Measurements from ENCODE around the gene YY1AP1. TPM values are rescaled to one million over a fixed set of nuclear protein-coding genes. Genes with fewer than 3 reads are reported as not detected.
A peak's percentile ranks its signal among the peaks of the same experiment; 100 is the strongest.
"Not testable (repeated sequence)": the region's sequence is repeated elsewhere in the genome, so short reads cannot be mapped to it uniquely, and the experiment has no call there.

YY1AP1 gene
- total RNA-seq, 4 donors from 2014 or later = 37.8 to 91.6 (median 63.5) TPM

GRCh38 chr1:155648207-155649147, 40.1 kb downstream of the YY1AP1 start:
- Histone ChIP-seq H3K9me3 (peaks cover 0 to 3% (median under 1%) of the 10 kb centered on the region in 3 donors), H3K4me1 (peaks cover 19 to 65% (median 42%) of the 10 kb centered on the region in 3 donors), H3K27me3 (no peaks in the 10 kb centered on the region), H3K36me3 (no peaks in the 10 kb centered on the region), H3K27ac (peak overlapping the region; percentile 62 to 67 (median 66)), H3K4me3 (peak overlapping the region in 2 of 4 donors; percentile 22 to 48)
- WGBS, 2 donors = 32 to 34% methylated on average over 10 to 11 of the region's 11 CpGs
- no peak for TF ChIP-seq POLR2A (IDR thresholded peaks at IDR 0.05)
- TF ChIP-seq CTCF (IDR thresholded peaks at IDR 0.05) = peak in 5 of 6 experiments; percentile 35 to 64 (median 44)
- no peak for DNase-seq
- intact Hi-C loops (cut with DNase I) = no loop called here

- intact Hi-C loops (cut with DNase I) = no loop called here
- Histone ChIP-seq H3K9me3 (peaks cover 0 to 23% (median 23%) of the 10 kb centered on the region in 3 donors), H3K4me3 (no peak overlapping the region), H3K27ac (peak overlapping the region in 1 of 4 donors; percentile 21), H3K4me1 (peaks cover 10 to 49% (median 36%) of the 10 kb centered on the region in 3 donors), H3K36me3 (no peaks in the 10 kb centered on the region), H3K27me3 (no peaks in the 10 kb centered on the region)
- no peak for TF ChIP-seq CTCF (IDR thresholded peaks at IDR 0.05)
- TF ChIP-seq POLR2A (IDR thresholded peaks at IDR 0.05) = no peak
- 75 to 82% methylated on average over 2 of the region's 2 CpGs for WGBS, 2 donors
- DNase-seq = no peak
Measured at GRCh38 chr1:155646307-155646706, 42.3 kb downstream of the YY1AP1 start.

GRCh38 chr1:155645648-155646047, 42.9 kb downstream of the YY1AP1 start:
- WGBS, 2 donors = 54 to 64% methylated on average over 6 of the region's 6 CpGs

GRCh38 chr1:155645034-155645598, 43.5 kb downstream of the YY1AP1 start:
- Histone ChIP-seq H3K4me3 (no peak overlapping the region), H3K27ac (peak overlapping the region in 1 of 4 donors; percentile 13), H3K9me3 (peaks cover 0 to 25% (median 23%) of the 10 kb centered on the region in 3 donors), H3K27me3 (no peaks in the 10 kb centered on the region), H3K36me3 (no peaks in the 10 kb centered on the region), H3K4me1 (peaks cover 7 to 37% (median 29%) of the 10 kb centered on the region in 3 donors)
- intact Hi-C loops (cut with DNase I) = no loop called here
- no peak for TF ChIP-seq CTCF (IDR thresholded peaks at IDR 0.05)
- no peak for TF ChIP-seq POLR2A (IDR thresholded peaks at IDR 0.05)
- 40 to 72% methylated on average over 4 of the region's 4 CpGs for WGBS, 2 donors
- no peak for DNase-seq

More at GRCh38 chr1:155645648-155646047, 42.9 kb downstream of the YY1AP1 start:
- H3K4me1 ChIP-seq = peaks cover 7 to 42% (median 34%) of the 10 kb centered on the region in 3 donors
- peak overlapping the region in 1 of 4 donors; percentile 13 for H3K27ac ChIP-seq
- no peak for TF ChIP-seq CTCF (IDR thresholded peaks at IDR 0.05)
- TF ChIP-seq POLR2A (IDR thresholded peaks at IDR 0.05) = no peak
- no peak for DNase-seq
- no peak overlapping the region for H3K4me3 ChIP-seq
- no peaks in the 10 kb centered on the region for H3K36me3 ChIP-seq
- intact Hi-C loops (cut with DNase I) = no loop called here
- no peaks in the 10 kb centered on the region for H3K27me3 ChIP-seq
- H3K9me3 ChIP-seq = peaks cover 0 to 25% (median 23%) of the 10 kb centered on the region in 3 donors

GRCh38 chr1:155643230-155643629, 45.3 kb downstream of the YY1AP1 start:
- Histone ChIP-seq H3K36me3 (no peaks in the 10 kb centered on the region), H3K4me3 (no peak overlapping the region), H3K27me3 (no peaks in the 10 kb centered on the region), H3K4me1 (peaks cover 7 to 22% (median 21%) of the 10 kb centered on the region in 3 donors), H3K9me3 (peaks cover 0 to 25% (median 23%) of the 10 kb centered on the region in 3 donors), H3K27ac (no peak overlapping the region)
- no peak for TF ChIP-seq POLR2A (IDR thresholded peaks at IDR 0.05)
- TF ChIP-seq CTCF (IDR thresholded peaks at IDR 0.05) = no peak
- 89% methylated on average over 3 of the region's 3 CpGs for WGBS, 2 donors
- no peak for DNase-seq
- intact Hi-C loops (cut with DNase I) = no loop called here

- DNase-seq; intact Hi-C loops (cut with DNase I); H3K27ac ChIP-seq; H3K4me3 ChIP-seq; H3K36me3 ChIP-seq; H3K27me3 ChIP-seq: not testable (repeated sequence)
- peaks cover 0 to 25% (median 23%) of the 10 kb centered on the region in 3 donors for H3K9me3 ChIP-seq
- WGBS, 2 donors = 82 to 84% methylated on average over 11 of the region's 11 CpGs
- peaks cover 7 to 16% (median 16%) of the 10 kb centered on the region in 3 donors for H3K4me1 ChIP-seq
Measured at GRCh38 chr1:155642559-155643180, 45.9 kb downstream of the YY1AP1 start.

Measured in esophagus squamous epithelium (tissue), 5 donors.